ENCODE measurements around the gene LPP.

LPP gene

DNA sequence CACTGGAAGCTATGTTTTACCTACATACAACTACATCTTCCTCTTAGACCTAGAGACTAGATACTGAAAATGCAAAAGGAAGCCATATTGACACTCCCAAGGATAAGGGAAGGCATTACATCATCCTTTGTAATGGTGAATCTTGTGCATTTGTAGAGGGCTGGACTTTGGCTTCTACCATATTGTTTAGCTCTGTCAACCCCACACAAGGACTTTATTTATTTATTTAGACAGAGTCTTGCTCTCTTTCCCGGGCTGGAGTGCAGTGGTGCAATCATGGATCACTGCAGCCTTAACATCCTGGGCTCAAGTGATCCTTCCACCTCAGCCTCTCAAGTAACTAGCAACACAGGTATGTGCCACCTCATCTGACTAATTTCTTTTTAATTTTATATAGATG, 686.3 kb downstream of the LPP start:
- H3K9ac ChIP-seq (ENCODE audit: low read length), result no peak overlapping the region
- H3K9me3 ChIP-seq (ENCODE audit: control insufficient read depth, low read depth, low read length), result no peaks in the 10 kb centered on the region
- no peaks in the 10 kb centered on the region for H3K36me3 ChIP-seq (ENCODE audit: control insufficient read depth, low read depth, low read length)
- H3K4me1 ChIP-seq (ENCODE audit: control insufficient read depth, low read depth, low read length), result no peaks in the 10 kb centered on the region
- H3K27me3 ChIP-seq (ENCODE audit: control insufficient read depth, insufficient read depth, low read length), result no peaks in the 10 kb centered on the region
- H3K4me3 ChIP-seq (ENCODE audit: low read length), result no peak overlapping the region
- no peak overlapping the region for H3K27ac ChIP-seq (ENCODE audit: low read length)

DNA sequence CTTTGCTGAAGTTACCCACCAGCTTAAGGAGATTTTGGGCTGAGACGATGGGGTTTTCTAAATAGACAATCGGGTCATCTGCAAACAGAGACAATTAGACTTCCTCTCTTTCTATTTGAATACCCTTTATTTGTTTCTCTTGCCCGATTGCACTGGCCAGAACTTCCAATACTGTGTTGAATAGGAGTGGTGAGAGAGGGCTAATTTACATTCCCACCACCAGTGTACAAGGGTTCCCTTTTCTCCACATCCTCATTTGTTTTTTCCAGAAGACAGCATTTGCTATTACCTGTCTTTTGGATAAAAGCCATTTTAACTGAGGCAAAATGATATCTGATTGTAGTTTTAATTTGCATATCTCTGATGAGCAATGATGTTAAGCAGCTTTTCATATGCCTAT, 687.9 kb downstream of the LPP start:
- H3K27me3 ChIP-seq (ENCODE audit: control insufficient read depth, insufficient read depth, low read length), result no peaks in the 10 kb centered on the region
- no peaks in the 10 kb centered on the region for H3K9me3 ChIP-seq (ENCODE audit: control insufficient read depth, low read depth, low read length)
- no peak overlapping the region for H3K4me3 ChIP-seq (ENCODE audit: low read length)
- no peak overlapping the region for H3K27ac ChIP-seq (ENCODE audit: low read length)
- no peaks in the 10 kb centered on the region for H3K36me3 ChIP-seq (ENCODE audit: control insufficient read depth, low read depth, low read length)
- no peaks in the 10 kb centered on the region for H3K4me1 ChIP-seq (ENCODE audit: control insufficient read depth, low read depth, low read length)
- H3K9ac ChIP-seq (ENCODE audit: low read length), result no peak overlapping the region

DNA sequence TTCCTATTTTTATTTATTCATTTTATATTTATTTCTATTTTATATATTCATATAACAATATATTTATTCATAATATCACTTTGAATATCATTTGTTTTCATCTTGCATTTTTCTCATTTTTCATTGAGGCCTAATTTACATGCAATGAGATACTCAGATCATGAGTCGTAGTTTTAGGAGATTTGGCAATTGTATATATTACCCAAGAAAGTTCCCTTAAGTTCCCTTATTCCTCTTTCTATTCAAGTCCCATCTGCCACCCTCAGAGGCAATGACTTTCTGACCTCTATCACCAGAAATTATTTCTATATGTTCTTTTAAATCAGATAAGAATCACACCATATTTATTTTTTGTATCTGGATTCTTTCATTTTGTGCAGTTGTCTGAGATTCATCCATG, 688.7 kb downstream of the LPP start:
- Histone ChIP-seq H3K4me3 (ENCODE audit: low read length) (no peak overlapping the region), H3K36me3 (ENCODE audit: control insufficient read depth, low read depth, low read length) (no peaks in the 10 kb centered on the region), H3K4me1 (ENCODE audit: control insufficient read depth, low read depth, low read length) (no peaks in the 10 kb centered on the region), H3K9ac (ENCODE audit: low read length) (no peak overlapping the region), H3K27ac (ENCODE audit: low read length) (no peak overlapping the region), H3K9me3 (ENCODE audit: control insufficient read depth, low read depth, low read length) (no peaks in the 10 kb centered on the region), H3K27me3 (ENCODE audit: control insufficient read depth, insufficient read depth, low read length) (no peaks in the 10 kb centered on the region)

DNA sequence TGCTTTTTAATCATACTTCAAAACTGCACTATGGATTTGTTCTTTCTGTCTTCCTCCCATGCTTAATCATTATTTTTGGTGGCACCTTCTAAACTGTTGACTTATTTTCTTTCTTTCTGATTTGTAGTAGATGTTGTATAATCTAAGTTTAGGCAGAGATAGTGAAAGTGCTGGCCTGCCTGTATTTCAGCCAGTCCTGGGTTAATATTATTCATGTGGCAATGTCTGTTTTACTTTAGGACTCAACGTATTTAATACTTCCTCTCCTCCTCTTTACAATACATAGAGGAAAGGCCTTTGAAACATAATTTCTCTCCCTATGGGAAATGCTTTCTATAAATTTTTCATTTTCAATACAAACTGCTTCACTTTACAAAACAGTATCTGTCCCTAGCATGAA, 690.1 kb downstream of the LPP start:
- Histone ChIP-seq H3K27me3 (ENCODE audit: control insufficient read depth, insufficient read depth, low read length) (no peaks in the 10 kb centered on the region), H3K9me3 (ENCODE audit: control insufficient read depth, low read depth, low read length) (no peaks in the 10 kb centered on the region), H3K9ac (ENCODE audit: low read length) (no peak overlapping the region), H3K4me3 (ENCODE audit: low read length) (no peak overlapping the region), H3K4me1 (ENCODE audit: control insufficient read depth, low read depth, low read length) (no peaks in the 10 kb centered on the region), H3K36me3 (ENCODE audit: control insufficient read depth, low read depth, low read length) (no peaks in the 10 kb centered on the region), H3K27ac (ENCODE audit: low read length) (no peak overlapping the region)

DNA sequence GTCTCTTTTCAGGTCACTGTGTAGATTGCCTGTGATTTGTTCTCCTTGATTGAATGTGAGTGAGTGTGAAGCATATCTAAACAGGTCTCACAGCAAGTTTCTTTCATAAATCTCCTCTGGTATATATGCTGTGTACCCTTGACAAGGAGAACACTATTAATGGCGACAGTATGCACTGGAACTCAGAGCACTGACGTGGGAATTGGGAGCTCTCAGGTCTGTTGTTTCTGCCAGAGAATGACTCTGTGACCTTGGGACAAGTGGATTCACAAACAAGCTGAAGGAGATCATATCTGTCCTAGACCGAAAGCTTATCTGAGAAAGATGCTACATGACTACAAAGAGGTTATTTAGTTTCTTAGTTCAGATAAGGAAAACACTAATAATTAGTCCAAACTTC, 691.6 kb downstream of the LPP start:
- H3K36me3 ChIP-seq (ENCODE audit: control insufficient read depth, low read depth, low read length), result no peaks in the 10 kb centered on the region
- H3K9ac ChIP-seq (ENCODE audit: low read length), result no peak overlapping the region
- no peak overlapping the region for H3K4me3 ChIP-seq (ENCODE audit: low read length)
- no peaks in the 10 kb centered on the region for H3K27me3 ChIP-seq (ENCODE audit: control insufficient read depth, insufficient read depth, low read length)
- no peak overlapping the region for H3K27ac ChIP-seq (ENCODE audit: low read length)
- H3K4me1 ChIP-seq (ENCODE audit: control insufficient read depth, low read depth, low read length), result no peaks in the 10 kb centered on the region
- no peaks in the 10 kb centered on the region for H3K9me3 ChIP-seq (ENCODE audit: control insufficient read depth, low read depth, low read length)

DNA sequence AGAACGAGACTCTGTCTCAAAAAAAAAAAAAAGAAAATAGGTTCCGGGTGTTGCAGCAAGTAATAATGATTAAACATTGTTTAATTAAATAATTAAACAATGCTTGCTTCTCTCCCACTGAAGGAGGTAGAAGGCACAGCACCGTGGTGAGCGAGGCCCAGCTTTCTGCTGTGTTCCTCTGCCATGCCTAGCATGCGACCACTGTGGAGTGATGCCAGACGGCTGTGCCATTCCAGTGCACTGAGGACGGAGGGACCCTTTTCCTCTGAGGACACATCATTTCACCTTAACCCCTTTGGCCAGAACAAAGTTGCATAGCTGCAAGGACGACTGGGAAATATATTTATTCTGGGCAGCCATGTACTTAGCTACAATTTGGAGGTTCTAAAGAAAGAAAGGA, 695.0 kb downstream of the LPP start:
- Histone ChIP-seq H3K9me3 (ENCODE audit: control insufficient read depth, low read depth, low read length) (no peaks in the 10 kb centered on the region), H3K27ac (ENCODE audit: low read length) (no peak overlapping the region), H3K9ac (ENCODE audit: low read length) (no peak overlapping the region), H3K4me1 (ENCODE audit: control insufficient read depth, low read depth, low read length) (no peaks in the 10 kb centered on the region), H3K36me3 (ENCODE audit: control insufficient read depth, low read depth, low read length) (no peaks in the 10 kb centered on the region), H3K4me3 (ENCODE audit: low read length) (no peak overlapping the region), H3K27me3 (ENCODE audit: control insufficient read depth, insufficient read depth, low read length) (no peaks in the 10 kb centered on the region)

DNA sequence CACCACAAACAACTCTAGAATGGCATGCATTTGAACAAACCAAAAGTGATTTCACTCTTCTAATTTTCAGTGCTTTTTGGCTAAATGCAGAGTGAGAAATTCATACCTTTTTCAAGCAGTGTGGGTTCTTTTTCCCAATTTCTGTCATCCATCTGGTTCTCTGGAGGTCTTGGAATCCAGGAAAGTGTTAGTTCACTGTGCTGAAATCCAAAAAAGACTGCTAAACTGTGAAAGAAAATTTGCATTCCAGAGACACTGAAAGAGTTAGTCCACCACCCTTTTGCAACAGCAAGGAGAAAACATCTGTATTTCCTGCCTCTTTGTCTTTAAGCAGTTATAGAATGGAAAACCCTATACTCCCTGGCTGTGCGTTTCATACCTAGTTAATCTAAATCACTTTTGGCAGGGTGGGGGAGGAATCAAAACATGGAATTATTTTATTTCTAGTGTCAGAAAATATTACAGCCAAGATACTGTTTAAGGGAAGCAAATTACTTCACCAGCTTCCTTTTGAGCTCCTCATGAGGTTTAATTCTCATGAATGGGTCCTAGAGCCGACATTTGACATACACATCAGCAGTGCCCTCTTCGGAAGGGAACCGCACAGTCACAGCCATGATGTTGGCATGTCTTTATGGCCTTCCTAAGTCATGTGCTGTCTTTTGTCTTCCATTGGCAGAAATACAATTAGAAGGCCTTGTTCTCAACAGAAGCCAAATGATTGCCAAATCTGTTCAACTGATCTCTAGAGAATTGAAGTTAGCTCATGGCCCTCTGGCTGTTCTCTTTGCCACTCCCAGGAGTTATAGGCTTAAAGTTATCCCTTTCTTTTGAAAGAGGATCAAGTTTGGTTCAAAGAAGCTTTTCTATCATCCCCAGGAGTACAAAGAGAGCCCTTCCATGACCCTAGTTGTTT, 700.2 kb downstream of the LPP start:
- no peaks in the 10 kb centered on the region for H3K36me3 ChIP-seq (ENCODE audit: control insufficient read depth, low read depth, low read length)
- no peaks in the 10 kb centered on the region for H3K9me3 ChIP-seq (ENCODE audit: control insufficient read depth, low read depth, low read length)
- no peaks in the 10 kb centered on the region for H3K27me3 ChIP-seq (ENCODE audit: control insufficient read depth, insufficient read depth, low read length)
- no peak overlapping the region for H3K9ac ChIP-seq (ENCODE audit: low read length)
- H3K4me1 ChIP-seq (ENCODE audit: control insufficient read depth, low read depth, low read length), result no peaks in the 10 kb centered on the region
- no peak overlapping the region for H3K27ac ChIP-seq (ENCODE audit: low read length)
- H3K4me3 ChIP-seq (ENCODE audit: low read length), result no peak overlapping the region

DNA sequence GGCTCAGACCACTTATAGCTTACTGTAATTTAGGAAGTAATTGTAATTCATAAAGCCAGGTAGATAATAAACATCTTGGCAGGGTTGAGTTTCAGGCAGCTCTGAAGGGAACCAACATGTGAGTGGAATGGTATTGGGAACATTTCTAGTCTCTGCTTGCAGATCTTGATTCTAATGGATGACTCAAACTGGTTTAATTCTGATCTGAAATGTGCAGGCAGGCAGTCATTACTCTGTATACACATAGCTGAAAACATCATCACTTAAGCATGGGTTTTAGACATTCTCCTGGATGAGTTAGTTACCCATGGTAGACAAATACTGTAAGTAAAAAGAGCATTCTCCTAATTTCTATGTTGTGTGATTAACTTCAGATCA, 700.8 kb downstream of the LPP start:
- no peak overlapping the region for H3K9ac ChIP-seq (ENCODE audit: low read length)
- H3K4me1 ChIP-seq (ENCODE audit: control insufficient read depth, low read depth, low read length), result no peaks in the 10 kb centered on the region
- no peaks in the 10 kb centered on the region for H3K9me3 ChIP-seq (ENCODE audit: control insufficient read depth, low read depth, low read length)
- no peak overlapping the region for H3K27ac ChIP-seq (ENCODE audit: low read length)
- no peaks in the 10 kb centered on the region for H3K36me3 ChIP-seq (ENCODE audit: control insufficient read depth, low read depth, low read length)
- no peak overlapping the region for H3K4me3 ChIP-seq (ENCODE audit: low read length)
- H3K27me3 ChIP-seq (ENCODE audit: control insufficient read depth, insufficient read depth, low read length), result no peaks in the 10 kb centered on the region

DNA sequence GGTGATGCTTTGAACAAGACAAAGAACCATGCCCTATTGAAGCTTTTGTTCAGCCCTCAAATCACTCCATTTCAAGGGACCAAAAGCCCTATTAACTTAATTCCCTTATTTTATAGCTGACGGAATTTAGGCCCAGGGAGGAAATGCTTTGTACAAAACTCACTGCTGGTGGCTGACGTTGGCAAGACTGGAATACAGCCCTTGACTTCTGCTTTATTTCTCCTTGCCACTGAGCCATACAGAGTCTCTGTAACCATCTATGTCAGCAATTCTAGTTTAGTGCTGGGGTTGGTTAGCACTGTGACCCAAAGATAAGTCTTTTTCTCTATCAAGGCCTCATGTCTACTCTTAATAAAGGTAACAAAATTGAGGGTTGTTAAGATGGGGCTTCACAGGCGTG, 701.7 kb downstream of the LPP start:
- Histone ChIP-seq H3K4me3 (ENCODE audit: low read length) (no peak overlapping the region), H3K27ac (ENCODE audit: low read length) (no peak overlapping the region), H3K4me1 (ENCODE audit: control insufficient read depth, low read depth, low read length) (no peaks in the 10 kb centered on the region), H3K36me3 (ENCODE audit: control insufficient read depth, low read depth, low read length) (no peaks in the 10 kb centered on the region), H3K27me3 (ENCODE audit: control insufficient read depth, insufficient read depth, low read length) (no peaks in the 10 kb centered on the region), H3K9ac (ENCODE audit: low read length) (no peak overlapping the region), H3K9me3 (ENCODE audit: control insufficient read depth, low read depth, low read length) (no peaks in the 10 kb centered on the region)

DNA sequence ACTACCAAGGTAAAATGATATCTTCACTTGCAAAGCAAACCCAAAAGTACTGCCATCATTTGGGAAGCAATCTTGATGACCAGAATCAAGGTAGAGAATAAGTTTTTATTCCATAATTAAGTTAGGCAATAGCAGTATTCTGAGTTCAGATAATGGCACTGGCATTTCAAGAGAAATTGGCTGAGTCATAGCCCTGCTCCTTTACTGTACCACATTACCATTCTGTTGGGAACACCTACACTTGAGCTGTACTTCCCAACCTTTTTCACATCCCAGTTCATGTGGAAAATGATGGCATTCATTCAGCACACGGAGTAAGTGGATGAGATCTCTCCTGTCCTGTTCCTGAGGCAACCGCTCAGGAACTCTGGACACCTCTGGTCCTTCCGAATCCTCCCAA, 706.2 kb downstream of the LPP start:
- Histone ChIP-seq H3K36me3 (ENCODE audit: control insufficient read depth, low read depth, low read length) (no peaks in the 10 kb centered on the region), H3K27me3 (ENCODE audit: control insufficient read depth, insufficient read depth, low read length) (no peaks in the 10 kb centered on the region), H3K27ac (ENCODE audit: low read length) (no peak overlapping the region), H3K9me3 (ENCODE audit: control insufficient read depth, low read depth, low read length) (no peaks in the 10 kb centered on the region), H3K9ac (ENCODE audit: low read length) (no peak overlapping the region), H3K4me1 (ENCODE audit: control insufficient read depth, low read depth, low read length) (no peaks in the 10 kb centered on the region), H3K4me3 (ENCODE audit: low read length) (no peak overlapping the region)

DNA sequence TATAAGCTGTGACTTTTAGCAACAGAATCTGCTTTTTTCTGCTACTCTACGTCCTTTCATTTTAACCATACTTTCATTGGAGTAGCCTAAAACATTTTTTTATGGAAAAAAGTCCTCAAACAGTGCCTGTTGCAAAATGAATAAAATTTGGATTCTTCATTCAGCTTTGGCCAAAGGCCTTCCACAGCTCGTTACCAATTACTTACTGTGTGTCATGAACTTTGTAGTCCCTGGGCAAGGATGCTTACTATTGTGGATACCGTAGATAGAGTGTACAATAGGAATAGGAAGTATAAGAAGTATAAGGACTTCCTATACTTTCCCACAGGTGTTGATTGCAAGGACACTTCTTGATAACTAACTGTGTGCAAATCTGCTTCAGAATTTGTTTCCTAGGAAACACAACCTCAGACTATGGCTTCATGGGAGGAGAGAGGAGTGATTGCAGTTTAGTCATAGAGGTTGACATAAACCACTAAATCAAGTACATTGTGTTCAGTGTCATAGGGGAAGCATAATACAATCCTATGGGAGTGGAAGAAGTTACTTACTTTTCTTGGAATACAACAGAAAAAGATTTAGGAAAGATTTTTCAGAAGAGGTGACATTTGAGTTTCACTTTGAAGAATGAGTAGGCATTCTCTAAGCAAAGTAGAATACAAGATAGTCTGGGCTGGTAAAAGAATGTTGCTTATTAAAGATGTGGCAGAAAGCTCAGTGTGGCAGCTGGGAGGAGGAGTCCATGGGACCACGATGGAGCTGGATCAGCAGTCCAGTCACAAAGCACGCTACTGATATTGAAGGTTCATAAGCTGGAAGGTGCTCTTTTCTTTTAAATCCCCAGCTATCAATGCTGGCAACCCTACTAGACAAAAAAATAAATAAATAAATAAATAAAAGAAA, 708.1 kb downstream of the LPP start:
- Histone ChIP-seq H3K9me3 (ENCODE audit: control insufficient read depth, low read depth, low read length) (no peaks in the 10 kb centered on the region), H3K27ac (ENCODE audit: low read length) (no peak overlapping the region), H3K4me3 (ENCODE audit: low read length) (no peak overlapping the region), H3K9ac (ENCODE audit: low read length) (no peak overlapping the region), H3K27me3 (ENCODE audit: control insufficient read depth, insufficient read depth, low read length) (no peaks in the 10 kb centered on the region), H3K36me3 (ENCODE audit: control insufficient read depth, low read depth, low read length) (no peaks in the 10 kb centered on the region), H3K4me1 (ENCODE audit: control insufficient read depth, low read depth, low read length) (no peaks in the 10 kb centered on the region)

All from iPS-18a (cell line).